A549 (cell line): ENCODE data around the gene FOXM1. TPM values are rescaled to one million over a fixed set of nuclear protein-coding genes. Genes with fewer than 3 reads are reported as not detected.
"Not testable (repeated sequence)": the region's sequence is repeated elsewhere in the genome, so short reads cannot be mapped to it uniquely, and the experiment has no call there.

Experiments used
- ATAC-seq, 2 experiments: fragments of 200-7000 bp in 1 of 2; fragments of >200 bp in 1 of 2; cut with Nextera tagmentation in 1 of 2; cut with Tn5 transposase in 1 of 2; 3 replicates each; pipeline versions ENCODE4 v1.8.0 to v1.9.1; 2018 to 2020; ENCODE audit warnings: mild to moderate bottlenecking in 1 of 2, moderate library complexity in 1 of 2
- CTCF ChIA-PET: fragments of 300-600 bp; sonication (Branson Sonifier 250); formaldehyde crosslinking; extraction: SDS; loops from one replicate; lab custom pipeline; 2021; ENCODE audit warnings: antibody characterized with exemption, inconsistent platforms; lab: Yijun Ruan, JAX
- POLR2A ChIA-PET: fragments of 350-600 bp; formaldehyde crosslinking; extraction: SDS; loops from one replicate; lab custom pipeline; 2021; ENCODE audit warnings: antibody characterized with exemption, inconsistent platforms; lab: Yijun Ruan, JAX
- DNase-seq, 2 experiments: peaks; one replicate each; pipeline versions ENCODE4 v3.0.0 to v3.0.0-alpha.2; 2011 to 2016; ENCODE audit warnings: low read depth in 1 of 2, low spot score in 1 of 2
- FAIRE-seq: peaks from 2 replicates; lab custom pipeline; 2011; peaks lifted over from hg19 to GRCh38; lab: Jason Lieb, UNC
- H3K27ac ChIP-seq, 2 experiments: fragments of >200 bp; sonication (Bioruptor Twin); formaldehyde crosslinking; 3 replicates each; pipeline ENCODE4 v1.5.1; 2016 to 2017
- H3K4me1 ChIP-seq: fragments of >200 bp; sonication (Bioruptor Twin); formaldehyde crosslinking; 3 replicates; pipeline ENCODE4 v1.6.1; 2016
- H3K4me2 ChIP-seq: fragments of >200 bp; sonication (Bioruptor Twin); formaldehyde crosslinking; 3 replicates; pipeline ENCODE4 v1.6.1; 2016
- H3K4me3 ChIP-seq: fragments of >200 bp; sonication (Bioruptor Twin); formaldehyde crosslinking; 3 replicates; pipeline ENCODE4 v1.5.1; 2016
- H3K9me3 ChIP-seq: fragments of >200 bp; sonication (Bioruptor Twin); formaldehyde crosslinking; 3 replicates; pipeline ENCODE4 v1.6.1; 2016
- ATOH8 ChIP-seq: fragments of 250-450 bp; sonication (Bioruptor Pico); IDR thresholded peaks from 2 replicates; pipeline ENCODE4 v1.5.0; 2020; ENCODE audit warnings: low read depth, mild to moderate bottlenecking, moderate library complexity
- CEBPB ChIP-seq, 2 experiments: fragments of >200 bp in 1 of 2; sonication (Bioruptor Twin) in 1 of 2; formaldehyde crosslinking in 1 of 2; IDR thresholded peaks; 2 replicates each; pipeline ENCODE4 v1.6.1; 2012 to 2016
- CTCF ChIP-seq: fragments of >200 bp; sonication (Bioruptor Twin); formaldehyde crosslinking; IDR thresholded peaks from 3 replicates; pipeline ENCODE4 v1.5.1; 2016
- EHF ChIP-seq: fragments of 250-450 bp; sonication (Bioruptor Pico); IDR thresholded peaks from 2 replicates; pipeline ENCODE4 v1.5.0; 2020; ENCODE audit warnings: mild to moderate bottlenecking
- EHMT2 ChIP-seq: fragments of 200-600 bp; sonication (generic); IDR thresholded peaks from 2 replicates; pipeline ENCODE4 v1.6.1; 2016; ENCODE audit warnings: antibody characterized with exemption, low read depth, mild to moderate bottlenecking, moderate library complexity
- ELK1 ChIP-seq: fragments of 150-350 bp; IDR thresholded peaks from 2 replicates; pipeline ENCODE4 v1.6.1; 2014; ENCODE audit warnings: low read depth, mild to moderate bottlenecking, low read length
- FOSB ChIP-seq: fragments of 250-450 bp; sonication (Bioruptor Pico); IDR thresholded peaks from 2 replicates; pipeline ENCODE4 v1.5.0; 2020; ENCODE audit warnings: mild to moderate bottlenecking, moderate library complexity
- FOSL2 ChIP-seq, 2 experiments: fragments of 450-650 bp in 1 of 2; fragments of >200 bp in 1 of 2; sonication (Bioruptor Twin) in 1 of 2; formaldehyde crosslinking; IDR thresholded peaks; 2 replicates each; pipeline versions ENCODE4 v1.5.0 to v1.6.1; 2016 to 2020; ENCODE audit warnings: mild to moderate bottlenecking in 1 of 2, moderate library complexity in 1 of 2
- FOXS1 ChIP-seq: fragments of 250-450 bp; sonication (Bioruptor Pico); IDR thresholded peaks from 2 replicates; pipeline ENCODE4 v1.5.0; 2020; ENCODE audit warnings: mild to moderate bottlenecking, moderate library complexity
- HDAC2 ChIP-seq: fragments of 200-600 bp; sonication (generic); IDR thresholded peaks from 2 replicates; pipeline ENCODE4 v1.6.1; 2016
- HEYL ChIP-seq: fragments of 250-450 bp; sonication (Bioruptor Pico); IDR thresholded peaks from 2 replicates; pipeline ENCODE4 v1.8.0; 2021; ENCODE audit warnings: mild to moderate bottlenecking, moderate library complexity
- HMGXB4 ChIP-seq: fragments of 250-450 bp; sonication (Bioruptor Pico); IDR thresholded peaks from 2 replicates; pipeline ENCODE4 v1.5.0; 2021; ENCODE audit warnings: mild to moderate bottlenecking, moderate library complexity, borderline replicate concordance
- JUN ChIP-seq, 2 experiments: fragments of >200 bp; sonication (Bioruptor Twin); formaldehyde crosslinking; IDR thresholded peaks; 2 replicates in 1 of 2; 3 replicates in 1 of 2; pipeline ENCODE4 v1.6.1; 2016 to 2017
- JUNB ChIP-seq: fragments of >200 bp; sonication (Bioruptor Twin); formaldehyde crosslinking; IDR thresholded peaks from 2 replicates; pipeline ENCODE4 v1.6.1; 2016
- MAZ ChIP-seq: fragments of 150-350 bp; IDR thresholded peaks from 2 replicates; pipeline ENCODE4 v1.6.1; 2014; ENCODE audit warnings: antibody characterized with exemption, low read depth, low read length, borderline replicate concordance
- NFE2L2 ChIP-seq: fragments of 150-350 bp; conservative IDR thresholded peaks from 2 replicates; pipeline ENCODE4 v1.6.1; 2014; ENCODE audit warnings: low read length
- NPAS2 ChIP-seq: fragments of 250-450 bp; sonication (Bioruptor Pico); IDR thresholded peaks from 2 replicates; pipeline ENCODE4 v1.8.0; 2022; ENCODE audit warnings: mild to moderate bottlenecking, moderate library complexity, borderline replicate concordance
- PBX3 ChIP-seq: IDR thresholded peaks from 2 replicates; pipeline ENCODE4 v1.6.1; 2012
- RCOR1 ChIP-seq: fragments of 150-350 bp; IDR thresholded peaks from 2 replicates; pipeline ENCODE4 v1.6.1; 2014; ENCODE audit warnings: antibody characterized with exemption, low read length, low read depth
- SREBF2 ChIP-seq: fragments of 450-650 bp; IDR thresholded peaks from 2 replicates; pipeline ENCODE4 v1.6.1; 2014; ENCODE audit warnings: mild to moderate bottlenecking, moderate library complexity
- TFCP2L1 ChIP-seq: fragments of 250-450 bp; sonication (Bioruptor Pico); IDR thresholded peaks from 2 replicates; pipeline ENCODE4 v1.5.0; 2021; ENCODE audit warnings: mild to moderate bottlenecking
- USF2 ChIP-seq: fragments of 450-650 bp; IDR thresholded peaks from 2 replicates; pipeline ENCODE4 v1.6.1; 2014; ENCODE audit warnings: antibody characterized with exemption
- ZSCAN20 ChIP-seq: fragments of 250-450 bp; sonication (Bioruptor Pico); IDR thresholded peaks from 2 replicates; pipeline ENCODE4 v1.8.0; 2022; ENCODE audit warnings: mild to moderate bottlenecking, moderate library complexity
- WGBS: methylation state at CpG from one replicate; pipeline ENCODE4 v1.1.6; 2017; ENCODE audit errors: missing lambda C conversion rate; 5-methylcytosine and 5-hydroxymethylcytosine counted together
- polyA plus RNA-seq, 4 experiments: library from polyadenylated mRNA; depleted of rRNA in 3 of 4; stranded (reverse); fragments of >200 nt; fragmentation: RNase III in 1 of 4; extraction: RNeasy Plus Mini Kit Qiagen cat#74134 plus additional on column Dnase treatment in 1 of 4; gene quantifications; 2 replicates in 3 of 4; 3 replicates in 1 of 4; pipeline ENCODE4 v1.2.3, GENCODE V29; 2011 to 2017

Gene FOXM1
- polyA plus RNA-seq, 2 of the 4 experiments (the other 2 are of a cell fraction), result 40.3 to 84.0 TPM

- TF ChIP-seq FOSL2 (IDR thresholded peaks at IDR 0.05) (no peak), FOSL2 (CRISPR knock-in tag; IDR thresholded peaks at IDR 0.05) (no peak)
Observed at GRCh38 chr12:2864198-2864597, 12.8 kb downstream of the FOXM1 start (continued).

GRCh38 chr12:2863402-2863801 lies 13.6 kb downstream of the FOXM1 start:
- not testable (repeated sequence) for DNase-seq, ATAC-seq, H3K27ac ChIP-seq, H3K9me3 ChIP-seq, FAIRE-seq, H3K4me1 ChIP-seq, H3K4me2 ChIP-seq, H3K4me3 ChIP-seq
- CTCF ChIA-PET, result interaction anchor here (0.7 to 3.0 kb wide), 5 partner anchors 9 to 81 kb away, joined by 3 to 19 read pairs (median 6); no protein-coding TSS in a partner anchor
- WGBS, result 94% methylated on average over 7 of the region's 7 CpGs
- POLR2A ChIA-PET, result interaction anchor here (0.5 to 1.1 kb wide), 2 partner anchors 10 to 12 kb away, joined by 3 read pairs; no protein-coding TSS in a partner anchor

- H3K4me1 ChIP-seq, result no peaks in the 10 kb centered on the region
- no peak for TF ChIP-seq HEYL (CRISPR knock-in tag)
- TF ChIP-seq NPAS2, result no peak
- no peak for TF ChIP-seq FOSB
- no peak for TF ChIP-seq PBX3
- no peak for TF ChIP-seq TFCP2L1 (CRISPR knock-in tag)
- TF ChIP-seq JUN (IDR thresholded peaks at IDR 0.05), result no peak
- no peak for TF ChIP-seq MAZ
- no peak for TF ChIP-seq SREBF2
- no peak for TF ChIP-seq CTCF
- TF ChIP-seq HMGXB4 (CRISPR knock-in tag), result no peak
- TF ChIP-seq ATOH8 (CRISPR knock-in tag), result no peak
- TF ChIP-seq CEBPB (IDR thresholded peaks at IDR 0.05), result no peak
- H3K9me3 ChIP-seq, result no peaks in the 10 kb centered on the region
- DNase-seq (no peak), ATAC-seq (no peak; a peak in 1 of 6 replicates), FAIRE-seq (no peak)
- H3K27ac ChIP-seq, result no peak overlapping the region
- H3K4me3 ChIP-seq, result no peak overlapping the region
- H3K4me2 ChIP-seq, result no peak overlapping the region
- WGBS, result 89% methylated on average over 7 of the region's 7 CpGs
- ChIA-PET CTCF (interaction anchor here (0.6 to 1.6 kb wide), 3 partner anchors 9 to 1203 kb away, joined by 3 to 6 read pairs (median 3); no protein-coding TSS in a partner anchor), POLR2A (interaction anchor here (0.5 kb wide), 1 partner anchor 12 kb away, joined by 3 read pairs; no protein-coding TSS in a partner anchor)
Observed at GRCh38 chr12:2862876-2863275, 14.1 kb downstream of the FOXM1 start.

GRCh38 chr12:2860170-2860569 lies 16.8 kb downstream of the FOXM1 start:
- H3K4me3 ChIP-seq, result no peak overlapping the region
- DNase-seq, result no peak
- no peak for FAIRE-seq
- no peak overlapping the region for H3K27ac ChIP-seq
- ATAC-seq, result no peak
- H3K4me1 ChIP-seq, result no peaks in the 10 kb centered on the region
- no peak overlapping the region for H3K4me2 ChIP-seq
- no peaks in the 10 kb centered on the region for H3K9me3 ChIP-seq
- ChIA-PET CTCF (interaction anchor here (1.2 kb wide), 1 partner anchor 25 kb away, joined by 4 read pairs; no protein-coding TSS in a partner anchor), POLR2A (no interaction called here)
- TF ChIP-seq NFE2L2 (no peak), FOXS1 (CRISPR knock-in tag) (no peak), JUNB (no peak), ATOH8 (CRISPR knock-in tag) (no peak), EHMT2 (no peak), ZSCAN20 (no peak), EHF (CRISPR knock-in tag) (no peak), HDAC2 (no peak), ELK1 (no peak), USF2 (no peak), RCOR1 (no peak)
